Naive thymus-derived CD8-positive, alpha-beta T cell (primary cell): Measurements from ENCODE around the gene COA5. TPM values are rescaled to one million over a fixed set of nuclear protein-coding genes. Genes with fewer than 3 reads are reported as not detected.

Experiments
- ATAC-seq, 2 donors: fragments of 150-1000 bp; cut with Tn5 transposase in 1 of 2; sonication (Bioruptor Pico), chemical (Tn5 transposase) in 1 of 2; 1 replicate in 1 of 2; 2 replicates in 1 of 2; pipeline ENCODE4 v1.10.0; 2021; ENCODE audit warnings: mild to moderate bottlenecking in 2 of 2, moderate library complexity in 2 of 2
- POLR2A ChIA-PET: fragments of 350-600 bp; sonication (Branson Sonifier 250); formaldehyde crosslinking; loops from one replicate; lab custom pipeline; 2021; ENCODE audit warnings: antibody characterized with exemption; lab: Charles Lee
- DNase-seq, 10 donors: peaks; one replicate each; pipeline versions ENCODE4 v3.0.0 to v3.0.0-alpha.2; 2020 to 2022
- H3K27ac Mint-ChIP-seq, 10 donors: one replicate each; pipeline ENCODE4 v1.8.0; 2020 to 2022; ENCODE audit warnings: mild to moderate bottlenecking in 10 of 10, mixed read lengths in 10 of 10, moderate library complexity in 4 of 10, inconsistent platforms in 1 of 10
- H3K27me3 Mint-ChIP-seq, 5 donors: one replicate each; pipeline ENCODE4 v1.8.0; 2021 to 2022; ENCODE audit warnings: mixed read lengths in 5 of 5
- H3K36me3 Mint-ChIP-seq, 3 donors: one replicate each; pipeline ENCODE4 v1.8.0; 2020 to 2022; ENCODE audit warnings: mixed read lengths in 3 of 3, mild to moderate bottlenecking in 2 of 3, inconsistent platforms in 1 of 3
- H3K4me1 Mint-ChIP-seq, 4 donors: one replicate each; pipeline ENCODE4 v1.8.0; 2021 to 2022; ENCODE audit warnings: mixed read lengths in 4 of 4
- H3K4me3 Mint-ChIP-seq, 10 donors: one replicate each; pipeline ENCODE4 v1.8.0; 2020 to 2022; ENCODE audit warnings: mild to moderate bottlenecking in 10 of 10, mixed read lengths in 10 of 10, moderate library complexity in 6 of 10, inconsistent platforms in 1 of 10
- H3K9me3 Mint-ChIP-seq, 9 donors: one replicate each; pipeline ENCODE4 v1.8.0; 2020 to 2022; ENCODE audit warnings: mixed read lengths in 9 of 9, mild to moderate bottlenecking in 3 of 9, inconsistent platforms in 1 of 9, moderate library complexity in 1 of 9
- polyA plus RNA-seq, 3 donors: library from polyadenylated mRNA; unstranded; fragments of 300-500 nt; fragmentation: Illumina TruSeq; gene quantifications; one replicate each; pipeline ENCODE4 v1.2.3, GENCODE V29; 2021
- total RNA-seq, 8 experiments: library from RNA in 2 of 8; stranded (reverse) in 2 of 8; gene quantifications; one replicate each; pipeline ENCODE4 v1.2.3 and lab custom pipeline; 2021 to 2026

The COA5 gene, protein sequence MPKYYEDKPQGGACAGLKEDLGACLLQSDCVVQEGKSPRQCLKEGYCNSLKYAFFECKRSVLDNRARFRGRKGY
- 10 to 100 TPM; 44.9 to 48.6 TPM for total RNA-seq
- 10 to 100 TPM; 29.8 to 43.8 (median 42.4) TPM for polyA plus RNA-seq
- 15.0 to 58.3 (median 29.0) reads per million in 6 experiments for total RNA-seq (lab: John Stamatoyannopoulos, UW)

DNA sequence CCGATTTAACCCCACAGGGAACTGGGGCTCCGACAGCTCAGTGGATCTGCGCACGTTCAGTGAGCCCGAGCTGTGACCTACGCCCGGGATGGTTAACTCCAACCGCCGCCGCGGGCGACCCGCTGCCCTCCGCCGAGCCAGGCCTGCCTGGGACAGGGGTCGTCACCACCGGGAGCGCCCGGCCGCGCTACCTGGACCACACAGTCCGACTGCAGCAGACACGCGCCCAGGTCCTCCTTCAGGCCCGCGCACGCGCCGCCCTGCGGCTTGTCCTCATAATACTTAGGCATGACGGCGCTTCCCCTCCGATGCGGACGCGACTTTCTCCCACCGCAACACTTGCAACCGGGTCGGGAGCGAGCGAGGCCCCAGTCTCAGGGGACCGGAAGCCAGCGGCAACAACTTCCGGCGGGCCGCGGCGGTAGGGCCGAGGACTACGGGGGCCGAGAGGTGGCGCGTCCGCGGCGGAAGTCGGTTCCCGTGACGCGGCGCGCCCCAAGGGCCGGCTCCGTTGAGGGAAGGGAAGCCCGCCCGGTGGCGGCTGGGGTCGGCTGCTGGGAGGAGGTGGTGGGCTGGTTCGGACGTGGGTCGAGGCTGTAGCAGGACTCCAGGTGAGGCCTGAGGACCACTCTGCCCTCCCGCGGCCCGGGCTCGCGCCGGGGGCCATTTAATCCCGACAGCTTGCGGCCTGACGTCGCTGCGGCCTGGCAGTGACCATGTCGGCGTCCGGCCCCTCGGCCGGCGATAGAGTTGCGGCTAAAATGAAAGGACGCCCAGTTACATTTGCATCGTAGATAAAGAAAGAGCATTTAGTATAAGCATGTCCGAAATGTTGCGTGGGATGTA lies at the start of gene COA5, which contains the start of gene UNC50:
COA5 (minus strand) TSS at position 397 of the 846 bp plus-strand sequence; CDS start at position 290, 107 bp downstream.
UNC50 (plus strand) TSS at position 474 of the 846 bp plus-strand sequence. CDS start 1,171 bp downstream, outside the sequence.
- peak; percentile 79 to 93 (median 88) for DNase-seq
- ATAC-seq: peak; percentile 84 to 85
- peaks cover 38 to 75% (median 70%) of the 10 kb centered on the region in 4 donors for H3K4me1 Mint-ChIP-seq

DNA sequence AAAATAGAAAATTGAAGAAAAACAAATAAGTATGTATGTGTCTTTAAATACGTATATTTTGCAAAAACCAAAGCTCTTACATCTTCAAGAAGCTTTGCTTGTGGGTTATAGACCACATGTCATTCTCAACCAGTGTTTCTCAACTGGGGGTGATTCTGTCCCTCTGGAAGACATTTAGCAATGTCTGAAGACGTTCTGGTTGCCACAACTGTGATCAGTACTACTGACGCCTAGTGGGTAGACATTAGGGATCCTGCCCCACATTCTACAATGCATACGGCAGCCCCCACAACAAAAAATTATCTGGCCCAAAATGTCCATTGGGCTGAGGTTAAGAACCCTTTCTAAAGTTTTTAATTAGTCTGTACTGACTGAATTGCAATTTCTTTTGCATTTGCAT lies 48.5 kb upstream of the COA5 start:
- H3K36me3 Mint-ChIP-seq: peaks cover 16 to 67% (median 54%) of the 10 kb centered on the region in 3 donors
- peak overlapping the region; percentile 94 to 99 (median 97) for H3K27ac Mint-ChIP-seq
- H3K4me3 Mint-ChIP-seq: peak overlapping the region; percentile 65 to 79 (median 74)
- peaks cover 41 to 87% (median 80%) of the 10 kb centered on the region in 4 donors for H3K4me1 Mint-ChIP-seq
- no peaks in the 10 kb centered on the region for H3K27me3 Mint-ChIP-seq
- DNase-seq (peak in 8 of 10 donors; percentile 66 to 90 (median 77)), ATAC-seq (peak; percentile 76 to 85)
- POLR2A ChIA-PET: interaction anchor here (0.6 to 13.6 kb wide), 17 partner anchors 8 to 192 kb away, joined by 3 to 248 read pairs (median 3); partner anchors contain the start of gene MGAT4A
- H3K9me3 Mint-ChIP-seq: no peaks in the 10 kb centered on the region

More for the DNA sequence above, at the start of gene COA5, which contains the start of gene UNC50:
- POLR2A ChIA-PET: interaction anchor here (0.7 to 2.1 kb wide), 13 partner anchors 10 to 728 kb away, joined by 3 to 7 read pairs (median 4); partner anchors contain the start of genes EIF5B, MGAT4A and TXNDC9
- H3K27me3 Mint-ChIP-seq: no peaks in the 10 kb centered on the region
- peak within 1 kb of the TSS; percentile 90 to 97 (median 94) for H3K27ac Mint-ChIP-seq
- peaks cover 0 to 43% (median 3%) of the 10 kb centered on the region in 3 donors for H3K36me3 Mint-ChIP-seq
- H3K9me3 Mint-ChIP-seq: no peaks in the 10 kb centered on the region
- H3K4me3 Mint-ChIP-seq: peak within 1 kb of the TSS; percentile 87 to 97 (median 92)

DNA sequence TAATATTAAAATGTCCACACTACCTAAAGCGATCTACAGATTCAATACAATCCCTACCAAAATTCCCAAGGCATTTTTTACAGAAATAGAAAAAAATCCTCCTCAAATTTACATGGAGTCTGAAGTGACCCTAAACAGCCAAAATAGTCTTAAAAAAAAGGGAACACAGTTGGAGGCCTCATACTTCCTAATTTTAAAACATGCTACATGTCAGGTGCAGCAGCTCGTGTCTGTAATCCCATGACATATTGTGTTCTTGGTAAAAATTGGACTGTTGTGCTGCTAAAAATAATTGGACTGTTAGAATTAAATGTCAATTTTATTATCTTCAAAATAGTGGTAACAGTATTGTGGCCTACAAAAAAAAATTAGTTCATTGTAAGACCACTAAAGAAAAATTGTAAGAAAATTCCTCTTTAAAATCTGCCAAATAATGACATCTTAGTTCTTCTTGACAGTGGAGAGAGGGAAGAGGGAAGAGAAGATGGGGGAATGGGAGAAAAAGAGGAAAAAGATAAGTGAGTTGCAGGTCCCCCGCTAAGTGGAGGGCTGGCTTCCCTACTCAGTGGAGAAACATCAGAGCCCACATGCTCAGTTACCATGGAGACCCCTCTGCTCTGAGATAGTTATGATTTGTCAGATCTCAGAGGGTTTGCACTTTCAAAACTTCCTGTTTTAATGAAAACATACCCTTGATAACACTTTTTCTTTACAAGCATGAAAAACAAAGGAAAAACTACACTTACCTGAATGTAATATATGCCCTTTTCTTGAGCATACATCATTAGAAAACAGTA lies 46.6 kb upstream of the COA5 start:
- Mint-ChIP-seq H3K4me1 (peaks cover 34 to 87% (median 82%) of the 10 kb centered on the region in 4 donors), H3K9me3 (peaks cover 0 to 12% (median 5%) of the 10 kb centered on the region in 9 donors), H3K36me3 (peaks cover 16 to 69% (median 60%) of the 10 kb centered on the region in 3 donors), H3K27me3 (no peaks in the 10 kb centered on the region), H3K27ac (peak overlapping the region; percentile 94 to 99 (median 97)), H3K4me3 (peak overlapping the region; percentile 40 to 86 (median 66))
- ATAC-seq (peak; percentile 73), DNase-seq (peak; percentile 28 to 87 (median 68))
- POLR2A ChIA-PET: interaction anchor here (1.4 to 13.6 kb wide), 5 partner anchors 47 to 167 kb away, joined by 3 to 248 read pairs (median 4); partner anchors contain the start of gene MGAT4A

DNA sequence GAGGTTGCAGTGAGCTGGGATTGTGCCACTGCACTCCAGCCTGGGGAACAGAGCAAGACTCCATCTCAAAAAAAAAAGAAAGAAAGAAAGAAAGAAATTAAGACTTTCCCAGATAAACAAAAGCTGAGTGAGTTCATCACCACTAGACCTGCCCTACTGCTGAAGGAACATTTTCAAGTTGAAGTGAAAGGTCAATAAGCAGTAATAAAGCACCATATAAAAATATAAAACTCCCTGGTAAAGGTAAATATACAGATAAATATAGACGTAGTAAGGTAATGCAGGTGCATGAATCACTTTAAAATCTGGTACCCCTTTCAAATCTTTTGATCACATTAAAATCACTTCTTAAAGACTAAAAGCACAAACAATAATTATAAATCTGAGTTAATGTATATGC lies 42.7 kb upstream of the COA5 start:
- Mint-ChIP-seq H3K27me3 (no peaks in the 10 kb centered on the region), H3K27ac (peak overlapping the region; percentile 89 to 99 (median 97)), H3K4me1 (peaks cover 31 to 77% (median 69%) of the 10 kb centered on the region in 4 donors), H3K4me3 (peak overlapping the region in 9 of 10 donors; percentile 35 to 86 (median 64)), H3K9me3 (peaks cover 2 to 17% (median 10%) of the 10 kb centered on the region in 9 donors), H3K36me3 (peaks cover 22 to 91% (median 57%) of the 10 kb centered on the region in 3 donors)
- ATAC-seq (no peak), DNase-seq (no peak)
- POLR2A ChIA-PET: interaction anchor here (0.6 to 1.0 kb wide), 3 partner anchors 23 to 80 kb away, joined by 3 to 6 read pairs (median 6); partner anchors contain the start of gene MGAT4A

DNA sequence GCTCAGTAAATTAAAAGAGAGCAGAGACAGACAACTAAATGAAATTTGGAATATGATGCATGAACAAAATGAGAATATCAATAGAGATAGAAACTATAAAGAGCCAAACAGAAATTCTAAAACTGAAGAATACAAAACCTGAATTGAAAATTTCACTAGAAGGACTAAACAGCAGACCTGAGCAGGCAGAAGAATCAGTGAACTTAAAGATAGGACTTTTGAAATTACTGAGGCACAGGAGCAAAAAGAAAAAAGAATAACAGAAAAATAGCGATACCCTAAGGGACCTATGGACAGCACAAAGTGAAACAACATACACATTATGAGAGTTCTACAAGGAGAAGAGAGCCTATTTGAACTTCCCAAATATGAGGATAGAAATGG lies 41.7 kb upstream of the COA5 start:
- ATAC-seq (no peak), DNase-seq (no peak)
- Mint-ChIP-seq H3K36me3 (peaks cover 22 to 93% (median 49%) of the 10 kb centered on the region in 3 donors), H3K9me3 (peaks cover 2 to 17% (median 10%) of the 10 kb centered on the region in 9 donors), H3K4me3 (peak overlapping the region in 8 of 10 donors; percentile 34 to 81 (median 50)), H3K4me1 (peaks cover 29 to 73% (median 65%) of the 10 kb centered on the region in 4 donors), H3K27ac (peak overlapping the region; percentile 85 to 99 (median 97)), H3K27me3 (no peaks in the 10 kb centered on the region)
- POLR2A ChIA-PET: interaction anchor here (0.6 to 1.5 kb wide), 16 partner anchors 10 to 188 kb away, joined by 3 to 11 read pairs (median 4); partner anchors contain the start of gene MGAT4A

DNA sequence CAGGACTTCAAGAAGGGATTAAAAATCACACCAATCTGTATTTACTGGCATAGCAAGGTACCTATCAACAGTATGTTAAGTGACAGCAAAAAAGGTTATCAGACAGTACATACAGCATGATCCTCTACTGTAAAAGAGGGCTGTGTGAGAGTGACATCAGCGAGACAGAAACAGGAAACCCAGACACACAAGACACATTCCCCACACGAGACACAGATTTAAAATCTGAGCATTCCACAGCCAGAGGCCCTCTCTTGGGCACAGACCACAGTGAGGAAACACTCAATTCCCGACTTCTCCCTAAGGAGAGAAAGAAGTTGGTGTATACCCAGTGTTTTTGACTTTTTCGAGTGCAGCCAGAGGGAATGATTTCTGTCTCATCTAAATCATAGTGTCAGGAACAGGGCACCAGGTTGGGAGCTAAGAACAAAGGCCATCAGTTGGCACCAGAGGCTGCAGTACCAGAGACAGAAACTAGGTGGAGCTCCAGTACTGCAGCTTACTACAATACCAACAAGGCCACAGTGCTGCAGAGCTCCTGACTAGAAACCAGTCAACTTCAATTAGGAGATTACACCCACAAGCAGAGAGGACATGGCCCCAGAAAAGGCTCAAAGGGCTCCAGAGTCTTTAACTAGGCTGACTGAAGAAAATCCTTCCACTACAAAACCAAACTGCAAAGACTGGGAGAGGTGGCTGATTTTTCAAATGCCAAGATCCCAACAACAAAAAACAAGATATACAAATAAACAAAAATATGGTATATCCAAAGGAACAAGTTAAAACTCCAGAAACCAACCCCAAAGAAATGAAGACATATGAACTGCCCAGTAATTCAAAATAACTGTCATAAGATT lies 41.1 kb upstream of the COA5 start:
- Mint-ChIP-seq H3K27ac (peak overlapping the region; percentile 85 to 99 (median 97)), H3K9me3 (peaks cover 2 to 17% (median 10%) of the 10 kb centered on the region in 9 donors), H3K4me1 (peaks cover 29 to 69% (median 59%) of the 10 kb centered on the region in 4 donors), H3K4me3 (peak overlapping the region in 9 of 10 donors; percentile 25 to 81 (median 49)), H3K36me3 (peaks cover 22 to 93% (median 43%) of the 10 kb centered on the region in 3 donors), H3K27me3 (no peaks in the 10 kb centered on the region)
- POLR2A ChIA-PET: interaction anchor here (0.6 to 1.5 kb wide), 18 partner anchors 10 to 189 kb away, joined by 3 to 11 read pairs (median 4); partner anchors contain the start of gene MGAT4A
- DNase-seq: peak; percentile 61 to 92 (median 82)
- ATAC-seq: peak; percentile 81 to 91

DNA sequence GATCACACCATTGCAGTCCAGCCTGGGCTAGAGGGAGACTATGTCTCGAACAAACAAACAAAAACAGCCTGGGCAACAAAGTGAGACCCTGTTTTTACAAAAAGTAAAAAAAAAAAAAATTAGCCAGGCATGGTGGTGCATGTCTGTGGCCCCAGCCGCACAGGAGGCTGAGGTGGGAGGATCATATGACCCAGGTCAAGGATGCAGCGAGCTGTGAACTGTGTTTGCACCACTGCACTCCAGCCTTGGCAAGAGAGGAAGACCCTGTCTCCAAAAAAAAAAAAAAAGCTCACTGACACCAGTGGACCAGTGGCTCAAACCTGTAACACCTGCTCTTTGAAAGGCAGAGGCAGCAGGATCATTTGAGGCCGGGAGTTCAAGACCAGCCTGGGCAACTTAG lies 40.1 kb upstream of the COA5 start:
- Mint-ChIP-seq H3K36me3 (peaks cover 22 to 93% (median 35%) of the 10 kb centered on the region in 3 donors), H3K27me3 (no peaks in the 10 kb centered on the region), H3K9me3 (peaks cover 2 to 17% (median 10%) of the 10 kb centered on the region in 9 donors), H3K27ac (peak overlapping the region in 8 of 10 donors; percentile 11 to 99 (median 97)), H3K4me1 (peaks cover 26 to 64% (median 54%) of the 10 kb centered on the region in 4 donors), H3K4me3 (no peak overlapping the region)
- no peak for ATAC-seq
- DNase-seq: no peak
- POLR2A ChIA-PET: interaction anchor here (0.6 to 1.5 kb wide), 5 partner anchors 16 to 182 kb away, joined by 3 to 11 read pairs (median 8); no protein-coding TSS in a partner anchor

DNA sequence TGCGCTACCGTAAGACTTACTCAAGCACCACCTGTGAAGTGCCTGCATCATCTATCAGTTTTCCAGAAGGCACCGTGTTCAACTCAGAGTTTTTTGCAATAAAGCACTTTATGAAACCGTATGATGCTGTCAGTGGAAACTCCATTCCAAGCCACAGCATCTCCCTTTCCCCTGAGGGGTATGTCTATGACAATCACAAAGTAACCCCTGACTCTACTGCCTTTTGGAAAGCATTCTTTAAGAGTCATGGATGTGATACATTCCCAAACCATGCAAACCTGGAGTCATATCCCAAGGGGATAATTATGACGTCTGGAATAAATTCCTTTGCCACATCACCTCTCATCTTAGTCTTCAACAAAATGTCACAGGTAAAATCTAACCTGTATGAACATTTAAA lies 39.3 kb upstream of the COA5 start:
- peaks cover 19 to 57% (median 47%) of the 10 kb centered on the region in 4 donors for H3K4me1 Mint-ChIP-seq
- POLR2A ChIA-PET: interaction anchor here (0.6 kb wide), 1 partner anchor 183 kb away, joined by 4 read pairs; no protein-coding TSS in a partner anchor
- peaks cover 2 to 17% (median 10%) of the 10 kb centered on the region in 9 donors for H3K9me3 Mint-ChIP-seq
- DNase-seq (no peak), ATAC-seq (no peak)
- no peaks in the 10 kb centered on the region for H3K27me3 Mint-ChIP-seq
- H3K4me3 Mint-ChIP-seq: no peak overlapping the region
- peaks cover 22 to 92% (median 31%) of the 10 kb centered on the region in 3 donors for H3K36me3 Mint-ChIP-seq
- peak overlapping the region in 6 of 10 donors; percentile 7 to 97 (median 68) for H3K27ac Mint-ChIP-seq

DNA sequence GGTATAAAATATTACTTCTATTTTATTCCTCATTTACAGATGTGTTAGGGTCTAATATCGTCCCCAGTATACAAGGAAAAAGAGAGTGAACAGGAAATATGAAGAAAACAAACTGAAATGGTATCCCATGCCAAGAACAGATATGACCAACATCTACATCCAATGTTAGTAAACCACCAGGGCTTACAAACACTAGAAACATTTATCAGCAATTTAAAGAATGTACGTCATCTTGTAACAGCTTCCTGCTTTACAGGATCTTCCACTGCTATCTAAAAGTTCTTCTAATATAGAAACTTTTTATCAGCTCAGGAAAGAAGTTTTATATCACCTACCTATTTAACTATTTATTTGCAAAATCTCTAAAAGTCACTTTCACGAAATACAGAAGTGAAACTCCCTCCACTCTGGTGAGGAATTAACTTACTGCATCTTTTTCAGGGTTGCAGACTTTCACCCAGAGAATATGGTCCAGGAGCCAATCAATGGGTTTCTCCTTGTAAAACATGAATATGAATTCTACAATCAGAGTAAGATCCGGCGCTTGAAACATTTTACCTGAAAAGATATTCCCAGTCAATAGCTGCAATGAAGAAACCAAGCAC lies 35.3 kb upstream of the COA5 start:
- ATAC-seq: no peak
- DNase-seq: no peak
- Mint-ChIP-seq H3K27me3 (no peaks in the 10 kb centered on the region), H3K27ac (peak overlapping the region in 8 of 10 donors; percentile 9 to 75 (median 36)), H3K4me1 (peaks cover 1 to 32% (median 21%) of the 10 kb centered on the region in 4 donors), H3K36me3 (peaks cover 6 to 95% (median 9%) of the 10 kb centered on the region in 3 donors), H3K4me3 (no peak overlapping the region), H3K9me3 (no peaks in the 10 kb centered on the region)
- POLR2A ChIA-PET: interaction anchor here (0.6 kb wide), 1 partner anchor 10 kb away, joined by 3 read pairs; no protein-coding TSS in a partner anchor
